ENCODE results near the gene CCDC91.

Gene CCDC91

DNA sequence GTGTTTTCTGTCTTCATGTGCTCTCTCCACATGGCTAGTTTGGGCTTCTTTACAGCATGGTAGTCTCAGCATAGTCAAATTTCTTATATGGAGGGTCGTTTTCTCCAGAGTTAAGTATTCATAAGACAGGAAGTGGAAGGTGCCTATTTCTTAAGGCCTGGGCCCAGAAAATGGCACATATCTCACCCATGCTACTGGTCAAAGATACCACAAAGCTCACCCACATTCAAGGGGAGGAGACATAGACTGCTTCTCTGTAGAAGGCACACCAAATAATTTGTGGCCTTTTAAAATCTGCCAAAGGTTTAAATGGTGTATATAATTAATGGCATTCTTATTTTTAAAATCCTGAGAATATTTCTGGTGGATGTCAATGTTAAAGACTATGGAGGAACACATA is 44.8 kb downstream of the CCDC91 start:
- no peak overlapping the region for H3K4me3 ChIP-seq (ENCODE audit: low read depth in 1 of 2, low read length in 2 of 2)
- no peaks in the 10 kb centered on the region for H3K9me3 ChIP-seq (ENCODE audit: low read length)
- no peaks in the 10 kb centered on the region for H3K27me3 ChIP-seq (ENCODE audit: control insufficient read depth in 1 of 2, insufficient read depth in 2 of 2, low read length in 2 of 2)
- no peak overlapping the region for H3K9ac ChIP-seq (ENCODE audit: low read length)
- no peaks in the 10 kb centered on the region for H3K36me3 ChIP-seq (ENCODE audit: insufficient read depth, low read length)
- no peak overlapping the region for H3K27ac ChIP-seq (ENCODE audit: low read depth, low read length)
- H3K4me1 ChIP-seq (ENCODE audit: insufficient read depth, low read length) = peaks cover 15% of the 10 kb centered on the region

- H3K9ac ChIP-seq (ENCODE audit: low read length) = no peak overlapping the region
- H3K27me3 ChIP-seq (ENCODE audit: control insufficient read depth in 1 of 2, insufficient read depth in 2 of 2, low read length in 2 of 2) = no peaks in the 10 kb centered on the region
- no peaks in the 10 kb centered on the region for H3K9me3 ChIP-seq (ENCODE audit: low read length)
- no peak overlapping the region for H3K27ac ChIP-seq (ENCODE audit: low read depth, low read length)
- H3K36me3 ChIP-seq (ENCODE audit: insufficient read depth, low read length) = no peaks in the 10 kb centered on the region
- peaks cover 15% of the 10 kb centered on the region for H3K4me1 ChIP-seq (ENCODE audit: insufficient read depth, low read length)
- H3K4me3 ChIP-seq (ENCODE audit: low read depth in 1 of 2, low read length in 2 of 2) = no peak overlapping the region
Measured at GRCh38 chr12:28235985-28236384, 45.7 kb downstream of the CCDC91 start.

DNA sequence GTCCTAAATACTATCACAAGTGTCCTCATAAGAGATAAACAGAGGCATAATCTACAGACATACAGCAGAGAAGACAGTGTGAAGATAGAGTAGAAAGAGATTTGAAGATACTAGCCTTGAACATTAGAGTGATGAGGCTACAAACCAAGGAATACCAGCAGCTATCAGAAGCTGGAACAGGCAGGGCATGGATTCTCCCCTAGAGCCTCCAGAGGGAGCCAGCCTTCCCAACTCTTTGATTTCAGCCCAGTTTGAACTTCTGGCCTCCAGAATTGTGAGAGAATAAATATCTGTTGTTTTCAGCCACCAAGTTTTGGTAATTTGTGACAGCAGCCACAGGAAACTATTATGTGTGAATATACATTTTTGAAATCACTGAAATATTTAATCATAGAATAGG is 47.2 kb downstream of the CCDC91 start:
- no peaks in the 10 kb centered on the region for H3K9me3 ChIP-seq (ENCODE audit: low read length)
- no peak overlapping the region for H3K27ac ChIP-seq (ENCODE audit: low read depth, low read length)
- H3K4me1 ChIP-seq (ENCODE audit: insufficient read depth, low read length) = peaks cover 7% of the 10 kb centered on the region
- no peak overlapping the region for H3K4me3 ChIP-seq (ENCODE audit: low read depth in 1 of 2, low read length in 2 of 2)
- no peak overlapping the region for H3K9ac ChIP-seq (ENCODE audit: low read length)
- H3K36me3 ChIP-seq (ENCODE audit: insufficient read depth, low read length) = no peaks in the 10 kb centered on the region
- no peaks in the 10 kb centered on the region for H3K27me3 ChIP-seq (ENCODE audit: control insufficient read depth in 1 of 2, insufficient read depth in 2 of 2, low read length in 2 of 2)

DNA sequence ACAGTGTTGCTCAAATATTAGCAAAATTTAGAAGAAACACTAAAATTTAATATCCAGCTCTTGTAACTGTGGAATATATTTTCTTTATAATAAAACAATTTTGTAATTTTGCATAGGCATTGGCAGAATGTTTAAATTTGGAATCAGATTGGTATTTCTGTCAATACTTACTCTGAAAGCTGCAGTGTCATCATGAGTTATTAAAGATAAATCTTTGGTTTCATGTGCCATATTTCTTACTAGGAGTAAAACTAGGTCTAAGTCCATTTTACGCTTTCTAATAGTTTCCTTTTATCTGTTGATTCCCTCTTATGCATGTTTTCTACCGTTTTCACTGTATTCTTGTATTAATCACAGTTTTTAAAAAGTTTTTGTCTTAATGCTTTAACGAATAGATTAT is 49.7 kb downstream of the CCDC91 start:
- no peak overlapping the region for H3K27ac ChIP-seq (ENCODE audit: low read depth, low read length)
- H3K9ac ChIP-seq (ENCODE audit: low read length) = no peak overlapping the region
- no peak overlapping the region for H3K4me3 ChIP-seq (ENCODE audit: low read depth in 1 of 2, low read length in 2 of 2)
- H3K36me3 ChIP-seq (ENCODE audit: insufficient read depth, low read length) = no peaks in the 10 kb centered on the region
- peaks cover 5% of the 10 kb centered on the region for H3K4me1 ChIP-seq (ENCODE audit: insufficient read depth, low read length)
- no peaks in the 10 kb centered on the region for H3K9me3 ChIP-seq (ENCODE audit: low read length)
- no peaks in the 10 kb centered on the region for H3K27me3 ChIP-seq (ENCODE audit: control insufficient read depth in 1 of 2, insufficient read depth in 2 of 2, low read length in 2 of 2)

DNA sequence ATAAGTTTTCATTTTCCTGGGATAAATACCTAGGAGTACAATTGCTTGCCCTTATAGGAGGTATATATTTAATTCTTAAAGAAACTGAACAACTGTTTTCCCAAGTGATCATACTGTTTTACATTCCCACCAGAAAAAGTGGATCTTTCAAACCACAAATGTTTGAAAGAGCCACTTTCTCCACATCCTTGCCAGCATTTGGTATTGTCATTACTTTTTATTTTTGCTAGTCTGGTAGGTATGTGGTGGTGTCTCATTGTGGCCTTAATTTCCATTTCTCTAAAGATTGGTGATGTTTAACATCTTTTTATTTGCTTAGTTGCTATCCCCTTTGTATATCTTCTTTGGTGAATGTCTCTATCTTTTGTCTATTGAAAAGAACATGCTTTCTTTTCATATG is 50.6 kb downstream of the CCDC91 start:
- Histone ChIP-seq H3K4me1 (ENCODE audit: insufficient read depth, low read length) (no peaks in the 10 kb centered on the region), H3K9me3 (ENCODE audit: low read length) (no peaks in the 10 kb centered on the region), H3K4me3 (ENCODE audit: low read depth in 1 of 2, low read length in 2 of 2) (no peak overlapping the region), H3K27me3 (ENCODE audit: control insufficient read depth in 1 of 2, insufficient read depth in 2 of 2, low read length in 2 of 2) (no peaks in the 10 kb centered on the region), H3K9ac (ENCODE audit: low read length) (no peak overlapping the region), H3K36me3 (ENCODE audit: insufficient read depth, low read length) (no peaks in the 10 kb centered on the region), H3K27ac (ENCODE audit: low read depth, low read length) (no peak overlapping the region)

DNA sequence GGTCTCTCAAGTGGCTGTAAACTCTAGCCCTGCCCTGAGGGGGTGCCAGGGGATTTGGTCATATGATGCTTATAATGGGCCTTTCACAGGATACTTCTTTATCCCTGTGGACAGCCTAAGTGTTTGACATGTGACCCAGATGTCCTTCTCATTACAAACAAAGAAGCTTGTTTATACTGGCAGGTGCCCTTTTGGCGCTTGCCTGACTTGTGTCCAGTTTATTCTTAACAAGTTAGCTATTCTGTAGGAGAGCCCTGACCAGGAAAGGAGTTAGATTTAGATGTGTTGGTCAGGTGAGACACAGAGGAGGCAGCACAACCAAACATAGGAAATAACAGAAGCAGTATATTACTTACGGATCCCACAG is 51.9 kb downstream of the CCDC91 start:
- H3K4me1 ChIP-seq (ENCODE audit: insufficient read depth, low read length) = no peaks in the 10 kb centered on the region
- H3K9me3 ChIP-seq (ENCODE audit: low read length) = no peaks in the 10 kb centered on the region
- H3K27ac ChIP-seq (ENCODE audit: low read depth, low read length) = no peak overlapping the region
- H3K36me3 ChIP-seq (ENCODE audit: insufficient read depth, low read length) = no peaks in the 10 kb centered on the region
- no peak overlapping the region for H3K9ac ChIP-seq (ENCODE audit: low read length)
- no peak overlapping the region for H3K4me3 ChIP-seq (ENCODE audit: low read depth in 1 of 2, low read length in 2 of 2)
- H3K27me3 ChIP-seq (ENCODE audit: control insufficient read depth in 1 of 2, insufficient read depth in 2 of 2, low read length in 2 of 2) = no peaks in the 10 kb centered on the region

DNA sequence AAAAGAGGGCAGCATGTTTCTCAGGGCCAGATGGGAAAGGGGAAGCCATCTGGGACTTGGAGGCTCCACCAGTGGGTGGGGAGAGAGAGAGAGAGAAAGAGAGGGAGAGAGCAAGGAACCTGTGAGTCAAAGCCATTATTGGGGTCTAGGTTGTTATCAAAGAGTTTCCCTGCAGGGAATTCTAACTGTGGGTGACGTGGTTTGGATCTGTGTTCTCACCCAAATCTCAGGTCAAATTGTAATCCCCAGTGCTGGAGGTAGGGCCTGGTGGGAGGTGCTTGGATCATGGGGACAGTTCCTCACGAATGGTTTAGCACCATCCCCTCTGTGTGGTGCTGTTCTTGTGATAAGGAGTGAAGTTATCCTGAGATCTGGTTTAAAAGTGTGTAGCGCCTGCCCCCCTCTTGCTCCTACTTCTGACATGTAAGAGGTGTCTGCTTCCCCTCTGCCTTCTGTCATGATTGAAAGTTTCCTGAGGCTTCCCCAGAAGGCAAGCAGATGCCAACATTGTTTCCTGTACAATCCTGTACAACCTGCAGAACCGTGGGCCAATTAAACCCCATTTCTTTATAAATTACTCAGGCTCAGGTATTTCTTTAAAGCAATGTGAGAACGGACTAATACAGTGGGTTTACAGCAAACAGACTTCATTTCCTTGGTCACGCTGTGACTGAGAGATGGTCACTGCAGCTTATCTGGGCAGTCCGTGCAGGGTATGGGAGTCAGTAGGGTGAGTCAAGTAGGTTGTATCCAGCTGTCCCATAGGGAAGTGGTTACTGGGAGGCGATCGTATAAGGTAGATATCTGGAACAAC is 52.4 kb downstream of the CCDC91 start:
- no peaks in the 10 kb centered on the region for H3K36me3 ChIP-seq (ENCODE audit: insufficient read depth, low read length)
- H3K27ac ChIP-seq (ENCODE audit: low read depth, low read length) = no peak overlapping the region
- no peak overlapping the region for H3K4me3 ChIP-seq (ENCODE audit: low read depth in 1 of 2, low read length in 2 of 2)
- no peaks in the 10 kb centered on the region for H3K4me1 ChIP-seq (ENCODE audit: insufficient read depth, low read length)
- no peaks in the 10 kb centered on the region for H3K27me3 ChIP-seq (ENCODE audit: control insufficient read depth in 1 of 2, insufficient read depth in 2 of 2, low read length in 2 of 2)
- no peak overlapping the region for H3K9ac ChIP-seq (ENCODE audit: low read length)
- H3K9me3 ChIP-seq (ENCODE audit: low read length) = no peaks in the 10 kb centered on the region

- H3K4me3 ChIP-seq (ENCODE audit: low read depth in 1 of 2, low read length in 2 of 2) = no peak overlapping the region
- no peaks in the 10 kb centered on the region for H3K36me3 ChIP-seq (ENCODE audit: insufficient read depth, low read length)
- no peaks in the 10 kb centered on the region for H3K27me3 ChIP-seq (ENCODE audit: control insufficient read depth in 1 of 2, insufficient read depth in 2 of 2, low read length in 2 of 2)
- no peak overlapping the region for H3K27ac ChIP-seq (ENCODE audit: low read depth, low read length)
- no peak overlapping the region for H3K9ac ChIP-seq (ENCODE audit: low read length)
- H3K9me3 ChIP-seq (ENCODE audit: low read length) = no peaks in the 10 kb centered on the region
- H3K4me1 ChIP-seq (ENCODE audit: insufficient read depth, low read length) = peaks cover 3% of the 10 kb centered on the region
Measured at GRCh38 chr12:28243310-28243633, 53.0 kb downstream of the CCDC91 start.

DNA sequence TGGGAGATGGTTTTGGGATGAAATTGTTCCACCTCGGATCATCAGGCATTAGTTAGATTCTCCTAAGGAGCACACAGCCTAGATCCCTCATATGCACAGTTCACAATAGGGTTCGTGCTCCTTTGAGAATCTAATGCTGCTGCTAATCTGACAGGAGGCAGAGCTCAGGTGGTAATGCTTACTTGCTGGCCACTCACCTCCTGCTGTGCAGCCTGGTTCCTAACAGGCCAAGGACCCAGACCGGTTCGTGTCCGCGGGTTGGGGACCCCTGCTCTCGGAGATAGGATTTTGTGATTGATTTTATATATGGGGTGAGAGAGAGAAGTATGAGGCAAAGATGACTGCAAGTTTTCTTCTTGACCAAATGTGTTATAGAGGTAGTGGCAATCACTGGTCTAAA is 57.5 kb downstream of the CCDC91 start:
- H3K27ac ChIP-seq (ENCODE audit: low read depth, low read length) = no peak overlapping the region

GRCh38 chr12:28248555-28249145 is 58.4 kb downstream of the CCDC91 start:
- Histone ChIP-seq H3K4me1 (ENCODE audit: insufficient read depth, low read length) (peaks cover 9% of the 10 kb centered on the region), H3K9me3 (ENCODE audit: low read length) (no peaks in the 10 kb centered on the region), H3K27ac (ENCODE audit: low read depth, low read length) (no peak overlapping the region), H3K27me3 (ENCODE audit: control insufficient read depth in 1 of 2, insufficient read depth in 2 of 2, low read length in 2 of 2) (no peaks in the 10 kb centered on the region), H3K4me3 (ENCODE audit: low read depth in 1 of 2, low read length in 2 of 2) (no peak overlapping the region), H3K9ac (ENCODE audit: low read length) (no peak overlapping the region), H3K36me3 (ENCODE audit: insufficient read depth, low read length) (no peaks in the 10 kb centered on the region)

More for the DNA sequence above, 57.5 kb downstream of the CCDC91 start:
- Histone ChIP-seq H3K4me3 (ENCODE audit: low read depth in 1 of 2, low read length in 2 of 2) (no peak overlapping the region), H3K9ac (ENCODE audit: low read length) (no peak overlapping the region), H3K36me3 (ENCODE audit: insufficient read depth, low read length) (no peaks in the 10 kb centered on the region), H3K9me3 (ENCODE audit: low read length) (no peaks in the 10 kb centered on the region), H3K27me3 (ENCODE audit: control insufficient read depth in 1 of 2, insufficient read depth in 2 of 2, low read length in 2 of 2) (no peaks in the 10 kb centered on the region), H3K4me1 (ENCODE audit: insufficient read depth, low read length) (peaks cover 9% of the 10 kb centered on the region)

GRCh38 chr12:28253161-28253641 is 62.9 kb downstream of the CCDC91 start:
- Histone ChIP-seq H3K4me3 (ENCODE audit: low read depth in 1 of 2, low read length in 2 of 2) (no peak overlapping the region), H3K27me3 (ENCODE audit: control insufficient read depth in 1 of 2, insufficient read depth in 2 of 2, low read length in 2 of 2) (no peaks in the 10 kb centered on the region), H3K9ac (ENCODE audit: low read length) (no peak overlapping the region), H3K4me1 (ENCODE audit: insufficient read depth, low read length) (peaks cover 7% of the 10 kb centered on the region), H3K9me3 (ENCODE audit: low read length) (no peaks in the 10 kb centered on the region), H3K27ac (ENCODE audit: low read depth, low read length) (no peak overlapping the region), H3K36me3 (ENCODE audit: insufficient read depth, low read length) (no peaks in the 10 kb centered on the region)

GRCh38 chr12:28257411-28257810 is 67.2 kb downstream of the CCDC91 start:
- H3K4me3 ChIP-seq (ENCODE audit: low read depth in 1 of 2, low read length in 2 of 2) = no peak overlapping the region

More at GRCh38 chr12:28257411-28257810, 67.2 kb downstream of the CCDC91 start:
- H3K27me3 ChIP-seq (ENCODE audit: control insufficient read depth in 1 of 2, insufficient read depth in 2 of 2, low read length in 2 of 2) = no peaks in the 10 kb centered on the region
- no peak overlapping the region for H3K9ac ChIP-seq (ENCODE audit: low read length)
- H3K9me3 ChIP-seq (ENCODE audit: low read length) = no peaks in the 10 kb centered on the region
- H3K27ac ChIP-seq (ENCODE audit: low read depth, low read length) = no peak overlapping the region
- H3K4me1 ChIP-seq (ENCODE audit: insufficient read depth, low read length) = no peaks in the 10 kb centered on the region
- no peaks in the 10 kb centered on the region for H3K36me3 ChIP-seq (ENCODE audit: insufficient read depth, low read length)

Measured in muscle layer of colon (tissue), 2 donors.